Bronchial epithelial cell (primary cell): ENCODE measurements around the gene SRP72. TPM values are rescaled to one million over a fixed set of nuclear protein-coding genes. Genes with fewer than 3 reads are reported as not detected.

Source experiments
- DNase-seq: peaks from one replicate; pipeline ENCODE4 v3.0.0-alpha.2; 2010; ENCODE audit warnings: low read depth
- FAIRE-seq: peaks from 2 replicates; lab custom pipeline; 2011; peaks lifted over from hg19 to GRCh38; lab: Jason Lieb, UNC
- H3K27me3 ChIP-seq: 2 replicates; pipeline ENCODE4 v1.5.1; 2011; ENCODE audit warnings: low read length; ENCODE audit not compliant: control insufficient read depth, insufficient read depth
- H3K36me3 ChIP-seq: 2 replicates; pipeline ENCODE4 v1.5.1; 2011; ENCODE audit warnings: low read length; ENCODE audit not compliant: control insufficient read depth, insufficient read depth
- H3K4me3 ChIP-seq: 2 replicates; pipeline ENCODE4 v1.5.1; 2011; ENCODE audit warnings: mild to moderate bottlenecking, low read depth, low read length, control low read depth
- CTCF ChIP-seq: IDR thresholded peaks from 2 replicates; pipeline ENCODE4 v1.5.1; 2011; ENCODE audit warnings: mild to moderate bottlenecking, moderate library complexity, low read length, control low read depth, inconsistent platforms; ENCODE audit not compliant: insufficient read depth, severe bottlenecking
- total RNA-seq: library from RNA; depleted of rRNA; stranded (reverse); fragments of >200 nt; gene quantifications from 2 replicates; pipeline ENCODE4 v1.2.1, GENCODE V29; 2014

SRP72 gene
- total RNA-seq, 1 donor from 2014 or later, result 73.7 TPM

GRCh38 chr4:56530269-56531148 is 63.1 kb downstream of the SRP72 start:
- no peaks in the 10 kb centered on the region for H3K36me3 ChIP-seq
- TF ChIP-seq CTCF, result no peak
- peaks cover 3% of the 10 kb centered on the region for H3K27me3 ChIP-seq
- FAIRE-seq (no peak), DNase-seq (peak; percentile 64)
- H3K4me3 ChIP-seq, result peak overlapping the region; percentile 45

GRCh38 chr4:56531149-56531770 is 63.8 kb downstream of the SRP72 start:
- Histone ChIP-seq H3K27me3 (peaks cover 3% of the 10 kb centered on the region), H3K36me3 (no peaks in the 10 kb centered on the region), H3K4me3 (peak overlapping the region; percentile 45)
- FAIRE-seq (no peak), DNase-seq (no peak)
- no peak for TF ChIP-seq CTCF

GRCh38 chr4:56531823-56532222 is 64.4 kb downstream of the SRP72 start:
- Histone ChIP-seq H3K36me3 (no peaks in the 10 kb centered on the region), H3K27me3 (peaks cover 3% of the 10 kb centered on the region), H3K4me3 (no peak overlapping the region)
- no peak for FAIRE-seq
- no peak for TF ChIP-seq CTCF
- no peak for DNase-seq

- Histone ChIP-seq H3K4me3 (no peak overlapping the region), H3K27me3 (peaks cover 3% of the 10 kb centered on the region), H3K36me3 (no peaks in the 10 kb centered on the region)
- no peak for TF ChIP-seq CTCF
- DNase-seq, result no peak
- FAIRE-seq, result no peak
Observed at GRCh38 chr4:56532239-56532638, 64.8 kb downstream of the SRP72 start.

- no peak for FAIRE-seq
- no peaks in the 10 kb centered on the region for H3K36me3 ChIP-seq
- DNase-seq, result no peak
- H3K4me3 ChIP-seq, result no peak overlapping the region
- H3K27me3 ChIP-seq, result peaks cover 3% of the 10 kb centered on the region
- no peak for TF ChIP-seq CTCF
Observed at GRCh38 chr4:56535915-56536314, 68.5 kb downstream of the SRP72 start.
